ENCODE results near the gene ZNF467. TPM values are rescaled to one million over a fixed set of nuclear protein-coding genes. Genes with fewer than 3 reads are reported as not detected.

ZNF467 gene
- total and polyA plus RNA-seq, 2 of the 8 experiments (the other 6 are each of a cell fraction or from before 2014, with no cell fraction given): 0.50 to 0.51 TPM

GRCh38 chr7:149723795-149724495 is 49.4 kb downstream of the ZNF467 start (continued):
- TF ChIP-seq PHF8 (conservative IDR thresholded peaks at IDR 0.05; ENCODE audit: low read depth, low read length) (no peak), SIRT6 (IDR thresholded peaks at IDR 0.05; ENCODE audit: low read length) (no peak)

Data from H1 (cell line).